NOMO-1 treated with DMSO at 0.1 percent for 48 hours (cell line): ENCODE data around the gene PTPN4.

Experiments
- DNase-seq: peaks from one replicate; lab custom pipeline; 2025; ENCODE audit not compliant: unreplicated experiment; lab: John Stamatoyannopoulos, UW

Gene PTPN4

DNA sequence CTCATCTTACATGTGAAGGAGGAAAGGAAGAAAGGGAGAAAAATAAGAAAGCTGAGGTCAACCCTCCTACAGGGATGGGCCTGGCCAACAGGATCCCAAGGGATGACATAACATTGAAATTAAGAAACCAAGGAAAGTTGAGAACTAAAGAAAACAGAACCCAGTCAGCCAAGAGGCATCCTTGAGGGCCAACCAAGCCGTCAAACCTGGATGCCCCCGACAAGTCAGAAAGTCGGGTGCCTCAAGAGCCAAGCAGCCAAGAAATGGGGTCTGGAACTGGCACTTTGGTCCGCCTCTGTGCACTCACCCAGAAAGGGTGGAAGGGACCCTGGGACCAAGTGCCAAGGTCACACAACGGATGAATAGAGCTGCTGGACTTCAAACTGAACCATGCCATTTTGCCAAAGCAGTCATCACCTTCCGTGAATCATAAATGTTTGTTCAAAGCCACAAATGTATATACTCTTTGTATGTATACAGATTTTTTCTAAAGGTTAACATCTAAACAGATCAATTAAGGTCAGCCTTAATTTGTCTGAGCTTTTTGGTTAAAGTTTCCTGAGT, 27.0 kb upstream of the PTPN4 start:
- DNase-seq = no peak

DNA sequence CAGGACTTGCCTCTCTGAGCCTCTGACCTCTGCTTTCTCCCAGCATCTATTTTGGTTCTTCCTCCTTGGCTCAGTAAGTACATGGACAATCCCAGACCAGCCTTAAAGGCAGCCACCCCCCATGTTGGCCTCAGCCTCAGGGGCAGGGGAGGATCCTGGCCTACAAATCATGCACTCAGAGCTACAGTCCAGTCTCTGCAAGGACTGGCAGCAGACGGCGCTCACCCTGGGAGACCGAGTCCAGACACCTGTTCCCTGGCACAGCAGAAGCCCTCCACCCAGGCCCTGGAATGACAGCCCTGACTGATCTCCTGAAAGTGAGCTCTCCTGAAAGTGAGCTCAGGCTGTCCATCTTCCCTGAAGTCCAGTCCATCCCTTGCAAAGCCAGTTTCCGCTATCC, 25.7 kb upstream of the PTPN4 start:
- no peak for DNase-seq

DNA sequence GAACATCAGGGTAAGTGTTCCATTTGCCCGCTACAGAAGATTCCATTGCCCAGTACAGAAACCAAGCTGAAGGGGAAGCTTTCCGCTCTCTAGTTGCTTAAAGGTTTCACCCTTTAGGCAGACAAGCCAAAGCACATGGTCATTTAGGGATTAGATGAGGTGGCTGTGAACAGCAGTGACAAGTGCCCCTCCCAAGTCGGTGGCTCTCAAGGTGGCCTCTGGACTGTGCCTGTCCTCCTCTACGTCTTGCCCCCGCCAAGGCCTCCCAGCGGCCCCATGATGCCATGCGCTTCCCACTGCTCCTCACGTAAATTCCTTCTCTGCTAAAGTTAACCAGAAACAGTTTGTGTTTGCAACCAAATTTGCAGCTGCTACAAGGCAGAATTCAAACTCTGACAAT, 24.2 kb upstream of the PTPN4 start:
- no peak for DNase-seq

DNA sequence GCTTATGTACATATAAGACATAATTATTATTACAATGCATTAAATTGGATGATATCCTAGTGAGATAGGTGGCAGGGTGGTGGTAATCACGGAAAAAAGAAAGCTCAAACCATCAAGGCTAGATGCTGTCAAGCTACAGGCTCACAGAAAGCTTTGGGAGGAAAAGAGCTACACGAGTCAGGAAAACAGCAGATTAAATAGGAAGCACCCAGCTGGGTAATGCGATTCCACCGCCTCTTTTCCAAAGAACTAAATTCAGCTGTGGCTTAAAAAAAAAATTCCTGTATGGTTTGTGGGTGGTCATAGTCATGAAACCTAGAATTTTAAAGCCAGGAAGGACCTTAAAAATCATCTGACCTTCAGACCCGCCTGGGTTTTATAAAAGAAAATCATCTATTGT, 23.7 kb upstream of the PTPN4 start:
- no peak for DNase-seq

DNA sequence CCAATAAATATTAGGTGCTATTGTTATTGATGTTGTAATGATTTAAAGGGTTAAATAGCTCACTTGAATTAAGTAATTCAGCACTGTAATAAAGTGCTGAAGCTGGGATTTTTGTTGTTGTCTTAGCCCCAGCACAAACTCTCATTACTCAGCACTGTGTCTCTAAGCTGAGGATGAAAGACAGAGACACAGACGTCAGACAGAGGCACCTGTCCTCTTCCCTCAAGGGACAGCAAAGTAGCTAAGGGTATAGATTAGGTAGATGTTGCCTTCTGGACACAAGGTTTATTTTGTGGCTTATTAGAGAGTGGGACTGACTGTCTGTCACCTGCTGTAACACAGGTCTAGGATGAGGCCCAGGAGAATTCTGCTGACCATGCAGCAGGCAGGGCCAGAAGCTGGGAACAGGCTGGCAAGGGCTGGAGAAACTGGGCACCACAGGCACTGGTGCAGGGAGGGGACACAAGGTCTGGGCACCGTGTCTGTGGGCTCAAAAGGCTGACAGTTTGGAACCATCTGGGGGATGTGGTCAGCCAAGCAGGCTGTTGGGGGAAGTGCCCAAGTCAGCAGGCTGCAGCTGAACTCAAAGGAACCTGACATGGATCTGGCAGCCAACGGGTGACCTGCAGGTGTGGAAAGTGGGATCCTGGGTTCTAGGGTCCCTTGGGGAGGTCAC, 20.0 kb upstream of the PTPN4 start:
- DNase-seq = no peak

DNA sequence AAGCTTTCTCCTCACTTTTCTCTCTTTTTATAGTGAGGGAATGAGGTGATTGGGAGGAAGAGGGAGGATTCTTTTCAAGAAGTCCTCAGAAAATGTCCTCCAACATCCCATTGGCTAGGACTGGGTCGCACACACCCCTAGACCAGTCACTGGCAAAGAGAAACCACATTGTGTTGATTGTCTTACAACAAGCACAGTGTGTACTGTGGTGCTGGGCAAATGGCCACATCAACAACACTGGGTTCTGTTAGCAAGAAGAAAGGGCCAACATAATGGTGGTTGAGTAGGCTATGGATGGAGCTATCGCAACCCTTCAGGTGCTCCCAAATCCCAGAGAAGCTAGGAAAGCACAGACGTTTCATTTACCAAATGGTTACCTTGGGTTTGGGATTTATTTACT, 18.7 kb upstream of the PTPN4 start:
- DNase-seq = no peak

DNA sequence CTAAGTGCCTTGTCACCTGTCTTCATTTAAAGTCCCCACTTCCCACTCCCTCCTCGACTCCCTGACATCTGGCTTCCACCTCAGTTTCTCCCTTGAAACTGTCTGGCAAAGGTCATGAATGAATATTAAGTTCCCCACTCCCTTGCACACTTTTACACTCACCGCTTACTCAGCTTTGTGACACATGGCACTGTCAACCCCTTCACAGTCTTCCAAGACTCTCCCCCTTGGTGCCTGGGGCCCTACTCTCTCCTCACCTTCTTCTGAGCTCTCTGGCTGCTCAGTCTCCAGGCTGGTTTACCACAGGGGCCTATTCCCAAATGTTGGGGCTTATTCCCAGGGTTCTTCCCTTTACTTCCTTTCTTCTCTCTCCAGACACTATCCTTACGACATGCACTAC, 17.9 kb upstream of the PTPN4 start:
- no peak for DNase-seq

DNA sequence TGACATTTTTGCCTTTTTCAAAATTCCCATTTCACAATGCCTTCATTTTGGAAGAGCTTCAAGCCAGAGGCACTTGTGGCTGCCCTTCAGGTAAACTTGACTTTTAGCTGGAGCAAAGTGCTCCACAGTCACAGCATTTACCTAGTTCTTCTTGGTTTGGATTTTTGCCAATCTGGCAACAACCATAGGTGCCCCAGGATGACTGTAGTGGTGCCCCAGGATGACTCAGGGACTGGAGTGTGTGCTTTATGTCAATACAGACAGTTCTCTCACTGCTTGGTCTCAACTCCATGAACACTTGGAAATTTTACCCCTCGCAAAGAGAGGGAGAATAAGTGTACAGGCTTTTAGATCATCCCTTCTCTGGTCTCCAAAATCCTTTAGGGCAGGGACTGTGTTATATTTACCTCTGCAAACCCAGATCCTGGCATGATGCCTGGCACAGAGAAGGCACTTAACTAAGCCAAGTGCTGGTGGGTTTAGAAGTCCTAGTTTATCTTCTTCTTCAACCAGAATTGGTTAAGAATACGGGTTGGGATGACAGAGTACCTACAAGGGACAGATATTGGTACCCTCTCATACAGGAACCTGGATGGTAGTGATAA, 15.3 kb upstream of the PTPN4 start:
- DNase-seq = no peak

DNA sequence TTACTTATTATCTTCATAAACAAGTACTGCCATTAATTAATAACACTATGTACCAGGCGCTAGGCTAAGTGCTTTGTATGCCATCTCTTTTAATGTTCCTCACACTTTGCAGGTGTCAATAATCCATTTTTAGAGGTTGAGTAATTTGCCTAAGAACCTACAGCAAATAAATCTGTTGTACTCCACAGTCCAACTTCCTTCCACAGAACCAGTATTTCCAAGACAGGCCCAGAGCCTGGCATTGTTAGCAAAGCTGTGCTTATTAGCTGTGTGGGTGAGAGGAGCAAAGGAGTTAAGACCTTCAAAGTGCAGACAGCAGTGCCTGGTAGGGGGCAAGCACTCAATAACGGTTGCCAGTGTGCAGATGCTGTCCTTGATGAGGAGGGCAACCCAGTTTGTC, 14.2 kb upstream of the PTPN4 start:
- no peak for DNase-seq

DNA sequence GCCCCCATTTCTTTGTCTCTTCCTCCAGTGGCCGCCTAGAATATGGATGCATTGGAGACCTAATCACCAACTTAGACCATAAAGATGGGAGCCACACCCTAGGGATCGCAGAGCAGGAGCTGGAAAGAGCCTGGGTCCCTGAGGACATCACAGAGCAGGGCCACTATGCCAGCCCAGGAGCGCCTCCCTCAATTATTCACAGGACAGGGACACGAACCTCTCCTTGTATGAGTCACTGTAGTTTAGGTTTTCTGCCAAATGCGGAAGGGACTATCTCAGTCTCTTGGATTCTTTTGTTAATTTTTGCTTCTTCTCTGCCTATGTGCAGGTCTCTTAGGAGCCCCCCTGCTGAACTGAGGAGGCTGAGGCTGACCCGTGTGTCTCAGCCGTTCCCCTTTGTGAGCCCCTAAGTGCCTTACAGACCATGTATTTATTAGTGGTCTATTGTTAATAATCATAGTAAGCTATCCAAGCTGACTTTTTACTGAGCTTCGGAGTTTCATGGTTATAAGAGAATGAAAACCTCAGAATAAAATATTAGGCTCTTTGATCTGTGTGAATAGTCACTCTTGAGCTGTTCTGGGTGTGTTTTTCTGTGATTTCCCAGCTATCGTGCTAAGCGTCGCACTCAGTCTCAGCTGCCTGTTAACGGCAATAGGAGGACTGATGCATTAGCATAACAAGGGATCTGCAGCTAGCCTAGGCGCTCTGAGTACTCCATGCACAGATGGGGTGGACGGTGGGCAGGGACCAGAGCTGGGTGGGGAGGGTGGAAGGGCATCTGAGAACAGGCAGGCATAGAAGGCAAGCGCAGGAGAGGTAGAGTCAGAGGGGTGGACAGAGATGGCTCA, 12.7 kb upstream of the PTPN4 start:
- DNase-seq = no peak

DNA sequence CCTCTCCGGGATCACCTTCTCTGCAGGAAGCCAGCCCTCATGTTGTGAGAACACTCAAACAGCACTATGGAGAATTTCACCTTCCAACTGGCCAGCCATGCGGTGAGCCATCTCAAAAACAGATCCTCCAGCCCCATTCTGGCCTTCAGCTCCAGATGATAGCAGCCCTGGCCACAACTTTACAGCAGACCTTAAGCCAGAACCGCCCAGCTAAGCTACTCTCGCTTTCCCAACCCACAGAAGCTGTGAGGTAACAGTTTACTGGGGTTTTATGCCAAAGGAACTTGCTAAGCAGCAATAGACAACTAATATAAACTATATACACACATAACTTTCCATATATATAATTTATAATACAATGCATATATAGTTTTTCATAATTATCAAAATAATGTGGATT, 11.6 kb upstream of the PTPN4 start:
- DNase-seq = no peak

DNA sequence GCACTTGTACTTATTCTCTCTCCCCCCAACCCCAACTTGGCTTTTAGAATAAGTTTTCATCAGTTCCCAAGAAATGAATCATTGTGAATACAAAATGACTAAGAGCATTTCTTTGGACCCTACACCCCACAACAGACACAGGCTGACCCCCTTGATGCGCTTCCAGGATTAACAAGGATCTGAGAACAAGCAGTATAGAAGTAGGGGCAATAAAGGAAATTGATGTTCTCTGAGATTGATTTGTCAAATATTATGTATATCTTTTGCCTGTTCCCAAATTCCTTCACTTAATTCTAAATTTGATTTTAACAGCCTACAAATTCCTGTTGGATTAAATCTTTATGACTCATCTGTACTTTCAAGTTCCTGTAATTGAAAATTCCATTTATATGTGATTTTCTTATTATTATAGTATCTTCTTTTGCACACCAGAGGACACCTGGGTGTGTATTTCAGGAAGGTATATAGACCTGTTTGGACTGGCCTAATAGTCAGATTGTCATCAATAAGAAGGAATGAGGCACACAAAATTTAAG, 10.2 kb upstream of the PTPN4 start:
- DNase-seq = no peak

DNA sequence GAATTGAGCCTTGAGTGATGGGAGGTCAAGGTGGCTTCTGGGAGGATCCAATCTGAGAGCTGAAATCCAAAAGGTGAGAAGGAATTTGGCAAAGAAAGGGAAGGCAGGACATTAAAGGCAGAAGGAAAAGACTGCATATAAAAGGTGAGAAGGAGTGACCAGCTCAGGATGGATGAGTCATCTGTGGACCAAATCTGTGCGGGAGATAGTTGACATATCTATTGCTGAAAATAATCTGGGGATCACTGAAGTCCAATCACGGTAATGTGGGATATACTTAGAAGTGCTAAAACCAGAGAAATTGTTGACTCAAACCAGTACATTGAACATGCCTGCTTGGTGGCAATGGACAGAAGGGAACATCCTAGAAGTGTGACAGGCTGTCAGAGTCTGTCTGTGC, 8.0 kb upstream of the PTPN4 start:
- no peak for DNase-seq

DNA sequence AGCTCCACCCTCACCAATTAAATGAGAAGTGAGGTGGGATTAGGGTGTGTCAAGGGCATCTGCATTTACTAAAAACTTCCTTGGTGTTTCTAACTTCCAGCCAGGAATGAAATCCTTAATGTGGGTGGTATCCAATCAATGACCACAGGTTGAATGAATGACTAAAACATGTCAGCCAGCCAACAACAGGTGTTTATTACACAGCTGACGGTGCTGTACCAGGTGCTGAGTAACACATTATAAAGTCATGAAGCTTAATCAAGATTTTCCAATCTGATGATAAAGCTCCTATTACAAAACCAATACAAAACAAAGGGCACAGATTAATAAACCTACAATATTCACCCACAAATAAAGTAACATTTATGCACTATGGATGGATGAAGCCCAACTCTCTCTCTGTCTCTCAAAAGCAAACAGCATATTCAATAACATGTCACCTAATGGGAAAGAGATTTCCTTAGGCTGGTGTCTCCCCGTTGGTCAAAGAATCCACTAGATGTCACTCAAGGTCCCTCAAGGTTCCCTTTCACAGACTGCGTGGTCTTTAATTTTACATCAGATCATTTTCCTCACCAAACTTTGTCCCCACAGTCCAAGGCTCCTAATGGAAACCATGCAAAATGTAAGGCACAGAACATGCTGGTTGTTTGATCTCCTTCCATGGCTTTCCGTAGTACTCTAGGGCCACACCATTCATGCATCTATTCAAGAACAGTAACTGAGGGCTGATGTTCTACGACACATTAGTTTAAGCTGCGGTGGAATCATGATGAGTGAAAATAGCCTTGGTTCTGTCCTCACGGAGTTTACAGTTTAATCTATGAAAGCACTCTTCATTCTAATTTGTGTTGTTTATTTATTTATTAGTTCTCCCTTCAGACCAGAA, 6.4 kb upstream of the PTPN4 start:
- peak; percentile 61 for DNase-seq

DNA sequence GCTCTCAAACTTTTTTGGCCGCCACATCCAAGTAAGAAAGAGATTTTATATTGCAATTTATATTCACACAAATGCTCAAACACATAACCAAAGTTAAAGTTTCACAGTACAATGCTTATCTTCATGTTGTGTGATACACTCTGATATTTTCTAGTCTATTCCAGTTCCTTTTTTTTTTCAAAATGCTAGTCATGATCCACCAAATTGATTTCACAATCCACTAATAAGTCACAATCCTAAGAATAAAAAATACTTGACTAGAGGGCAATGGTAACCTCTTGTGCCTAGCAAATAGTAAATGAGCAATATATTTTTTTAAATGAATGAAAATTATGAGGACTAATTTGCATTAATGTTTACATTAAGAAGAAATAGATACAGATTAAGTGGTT, 5.8 kb upstream of the PTPN4 start:
- peak; percentile 57 for DNase-seq

DNA sequence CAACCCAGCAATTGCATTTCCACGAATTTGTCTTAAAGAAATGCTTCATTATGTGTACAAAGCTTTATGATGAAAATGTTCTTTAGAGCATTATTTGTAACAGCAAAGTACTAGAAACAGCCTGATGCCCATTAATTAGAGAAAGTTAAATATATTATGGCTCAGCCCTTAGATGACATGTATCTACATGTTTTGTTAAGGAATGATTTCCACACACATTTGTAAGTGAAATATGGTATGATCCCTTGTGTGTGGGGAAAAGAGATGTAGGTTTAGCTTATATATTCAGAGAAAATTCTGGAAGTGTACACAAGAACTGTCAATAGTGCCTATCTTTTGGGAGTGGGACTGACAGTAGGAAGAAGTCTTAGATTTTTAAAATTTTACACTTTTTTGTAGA, 3.8 kb upstream of the PTPN4 start:
- DNase-seq = no peak

DNA sequence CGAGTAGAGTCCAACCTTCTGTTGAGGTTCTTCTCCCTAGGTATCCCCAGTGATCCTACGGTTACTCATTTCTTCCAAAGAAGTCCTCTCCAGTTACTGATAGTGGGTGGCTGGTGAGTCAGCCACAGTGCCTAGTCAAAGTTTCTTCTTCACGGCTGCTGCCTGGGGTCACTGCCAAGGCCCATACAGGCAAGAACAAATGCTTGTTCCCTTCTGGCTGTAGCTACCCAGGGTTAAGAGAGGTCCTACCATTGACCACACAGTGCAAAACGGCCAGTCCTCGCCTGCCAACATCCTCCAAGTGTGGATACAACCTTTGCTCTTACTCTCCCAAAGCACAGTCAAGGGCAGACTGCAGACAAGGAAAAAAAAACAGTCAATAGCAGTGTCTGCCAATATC, 2.9 kb upstream of the PTPN4 start:
- no peak for DNase-seq

DNA sequence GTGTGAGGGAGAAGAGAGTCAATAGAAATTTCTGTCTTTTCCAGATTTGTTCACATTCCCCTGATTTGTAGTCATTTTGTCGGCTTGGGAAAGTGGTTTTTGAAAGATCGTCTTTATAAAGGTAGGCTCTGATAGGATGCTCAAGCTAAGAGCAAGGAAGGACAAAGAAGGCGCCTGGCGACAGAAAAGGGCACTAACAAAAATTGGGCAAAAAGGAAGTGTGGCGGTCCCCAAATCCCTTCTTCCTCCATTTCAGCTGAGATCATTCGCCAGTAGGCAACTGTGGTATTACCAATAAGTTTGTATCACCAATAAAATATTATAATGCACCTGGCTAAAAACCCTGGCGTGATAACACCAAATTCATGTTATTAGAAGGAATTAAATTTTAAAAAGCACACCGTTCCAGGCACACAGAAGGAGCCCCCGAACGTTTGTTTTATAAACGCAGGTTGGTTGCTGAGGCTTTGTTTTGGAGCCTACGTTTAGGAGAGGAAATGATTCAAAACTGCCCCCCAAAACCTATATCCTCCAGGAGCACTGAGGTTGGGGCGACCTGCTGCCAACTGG, 756 bp upstream of the PTPN4 start:
- DNase-seq = no peak

DNA sequence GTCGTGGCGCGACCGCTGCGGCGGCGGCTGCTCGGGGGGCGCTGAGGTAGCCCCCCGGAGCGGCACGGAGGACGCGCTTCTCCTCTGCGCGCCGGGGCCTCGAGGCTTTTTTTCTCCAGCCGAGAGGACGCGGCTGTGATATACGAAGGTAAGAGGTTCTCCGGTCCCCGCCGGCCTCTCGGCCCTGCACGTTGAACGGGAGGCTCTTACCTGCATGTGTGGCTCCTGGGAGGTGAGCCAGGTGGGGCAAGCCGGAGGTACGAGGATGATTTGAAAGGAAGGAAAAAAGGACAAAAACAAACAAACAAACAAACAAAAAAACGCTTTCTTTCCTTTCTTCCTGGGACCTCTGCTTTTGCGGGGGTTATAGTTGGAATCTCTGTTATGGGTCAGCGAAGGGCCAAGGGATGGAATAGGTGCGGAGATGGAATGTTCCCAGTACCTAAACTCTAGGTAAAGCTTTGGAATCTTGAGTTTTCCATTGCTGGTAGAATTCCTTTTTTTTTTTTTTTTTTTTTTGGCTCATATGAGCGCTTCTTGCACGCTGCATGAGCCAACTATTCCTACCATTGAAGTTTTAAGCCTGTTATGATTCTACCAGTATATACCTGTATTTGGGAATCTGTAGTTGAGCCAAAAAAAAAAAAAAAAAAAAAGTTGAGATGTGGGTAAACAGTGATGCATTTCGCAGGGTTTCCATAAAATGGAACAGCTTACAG, 674 bp downstream of the PTPN4 start:
- DNase-seq = no peak

DNA sequence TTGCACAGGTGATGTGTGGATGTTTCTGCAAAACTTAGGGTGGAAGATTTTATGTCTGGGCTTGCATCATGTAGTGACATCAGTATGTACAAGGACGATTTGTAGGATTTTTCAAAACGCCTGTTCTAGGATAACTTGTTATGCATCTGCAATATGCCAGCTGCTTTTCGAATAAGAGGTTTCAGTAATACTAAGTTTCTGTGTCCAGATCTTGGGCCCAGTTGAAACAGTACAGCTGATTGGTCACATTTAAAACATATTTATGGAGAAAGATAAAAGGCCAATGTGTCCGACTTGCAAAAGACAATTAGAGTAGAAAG, 1.2 kb downstream of the PTPN4 start:
- DNase-seq = no peak
